ENCODE results near the gene TTLL3. TPM values are rescaled to one million over a fixed set of nuclear protein-coding genes. Genes with fewer than 3 reads are reported as not detected.
A peak's percentile ranks its signal among the peaks of the same experiment; 100 is the strongest.

Gene TTLL3
- total and polyA plus RNA-seq, 2 of the 13 experiments (the other 11 are each of a cell fraction or from before 2014, with no cell fraction given), result 9.5 to 51.2 TPM

GRCh38 chr3:9793161-9793781 lies 16.8 kb upstream of the TTLL3 start (continued):
- TF ChIP-seq MEF2D (CRISPR knock-in tag; IDR thresholded peaks at IDR 0.05) (no peak), KAT8 (CRISPR knock-in tag; IDR thresholded peaks at IDR 0.05) (no peak), ZNF782 (CRISPR knock-in tag; IDR thresholded peaks at IDR 0.05; ENCODE audit: borderline replicate concordance) (no peak), RFX5 (IDR thresholded peaks at IDR 0.05; ENCODE audit: low read depth, low read length) (no peak), ZBTB3 (CRISPR knock-in tag; IDR thresholded peaks at IDR 0.05; ENCODE audit: borderline replicate concordance, low read depth) (no peak), GZF1 (CRISPR knock-in tag; IDR thresholded peaks at IDR 0.05) (no peak), PCBP1 (IDR thresholded peaks at IDR 0.05; ENCODE audit: borderline replicate concordance, low read depth, low read length) (no peak), MIXL1 (CRISPR knock-in tag; IDR thresholded peaks at IDR 0.05) (no peak), ZNF484 (CRISPR knock-in tag; IDR thresholded peaks at IDR 0.05; ENCODE audit: borderline replicate concordance, low read depth) (no peak), SMC3 (IDR thresholded peaks at IDR 0.05; ENCODE audit: low read length) (no peak), NCOA2 (CRISPR knock-in tag; IDR thresholded peaks at IDR 0.05) (no peak), CEBPZ (IDR thresholded peaks at IDR 0.05; ENCODE audit: low read length) (no peak), SP2 (CRISPR knock-in tag; IDR thresholded peaks at IDR 0.05) (no peak), HOXA3 (CRISPR knock-in tag; IDR thresholded peaks at IDR 0.05) (no peak), DNMT1 (CRISPR knock-in tag; IDR thresholded peaks at IDR 0.05) (no peak), ZBTB7A (CRISPR knock-in tag; IDR thresholded peaks at IDR 0.05) (0 out of 2 replicates have a peak, but pooled peaks have one; percentile 7), PLRG1 (conservative IDR thresholded peaks at IDR 0.05) (no peak), HOXA7 (CRISPR knock-in tag; IDR thresholded peaks at IDR 0.05) (no peak), IRF2 (CRISPR knock-in tag; IDR thresholded peaks at IDR 0.05) (no peak), EP300 (IDR thresholded peaks at IDR 0.05; ENCODE audit: low read depth in 2 of 2, low read length in 2 of 2) (no peak), EP300 (CRISPR knock-in tag; IDR thresholded peaks at IDR 0.05; ENCODE audit: borderline replicate concordance) (no peak), PAWR (CRISPR knock-in tag; IDR thresholded peaks at IDR 0.05; ENCODE audit: borderline replicate concordance) (no peak)
- TF ChIP-seq, protein P1, sequence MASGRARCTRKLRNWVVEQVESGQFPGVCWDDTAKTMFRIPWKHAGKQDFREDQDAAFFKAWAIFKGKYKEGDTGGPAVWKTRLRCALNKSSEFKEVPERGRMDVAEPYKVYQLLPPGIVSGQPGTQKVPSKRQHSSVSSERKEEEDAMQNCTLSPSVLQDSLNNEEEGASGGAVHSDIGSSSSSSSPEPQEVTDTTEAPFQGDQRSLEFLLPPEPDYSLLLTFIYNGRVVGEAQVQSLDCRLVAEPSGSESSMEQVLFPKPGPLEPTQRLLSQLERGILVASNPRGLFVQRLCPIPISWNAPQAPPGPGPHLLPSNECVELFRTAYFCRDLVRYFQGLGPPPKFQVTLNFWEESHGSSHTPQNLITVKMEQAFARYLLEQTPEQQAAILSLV (CRISPR knock-in tag; IDR thresholded peaks at IDR 0.05; ENCODE audit: borderline replicate concordance), result no peak
- TF ChIP-seq, protein P2, sequence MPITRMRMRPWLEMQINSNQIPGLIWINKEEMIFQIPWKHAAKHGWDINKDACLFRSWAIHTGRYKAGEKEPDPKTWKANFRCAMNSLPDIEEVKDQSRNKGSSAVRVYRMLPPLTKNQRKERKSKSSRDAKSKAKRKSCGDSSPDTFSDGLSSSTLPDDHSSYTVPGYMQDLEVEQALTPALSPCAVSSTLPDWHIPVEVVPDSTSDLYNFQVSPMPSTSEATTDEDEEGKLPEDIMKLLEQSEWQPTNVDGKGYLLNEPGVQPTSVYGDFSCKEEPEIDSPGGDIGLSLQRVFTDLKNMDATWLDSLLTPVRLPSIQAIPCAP (CRISPR knock-in tag; IDR thresholded peaks at IDR 0.05; ENCODE audit: low read depth), result no peak
- TF ChIP-seq, protein P3, sequence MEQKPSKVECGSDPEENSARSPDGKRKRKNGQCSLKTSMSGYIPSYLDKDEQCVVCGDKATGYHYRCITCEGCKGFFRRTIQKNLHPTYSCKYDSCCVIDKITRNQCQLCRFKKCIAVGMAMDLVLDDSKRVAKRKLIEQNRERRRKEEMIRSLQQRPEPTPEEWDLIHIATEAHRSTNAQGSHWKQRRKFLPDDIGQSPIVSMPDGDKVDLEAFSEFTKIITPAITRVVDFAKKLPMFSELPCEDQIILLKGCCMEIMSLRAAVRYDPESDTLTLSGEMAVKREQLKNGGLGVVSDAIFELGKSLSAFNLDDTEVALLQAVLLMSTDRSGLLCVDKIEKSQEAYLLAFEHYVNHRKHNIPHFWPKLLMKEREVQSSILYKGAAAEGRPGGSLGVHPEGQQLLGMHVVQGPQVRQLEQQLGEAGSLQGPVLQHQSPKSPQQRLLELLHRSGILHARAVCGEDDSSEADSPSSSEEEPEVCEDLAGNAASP (CRISPR knock-in tag; IDR thresholded peaks at IDR 0.05; ENCODE audit: borderline replicate concordance), result no peak
- TF ChIP-seq, protein P4, sequence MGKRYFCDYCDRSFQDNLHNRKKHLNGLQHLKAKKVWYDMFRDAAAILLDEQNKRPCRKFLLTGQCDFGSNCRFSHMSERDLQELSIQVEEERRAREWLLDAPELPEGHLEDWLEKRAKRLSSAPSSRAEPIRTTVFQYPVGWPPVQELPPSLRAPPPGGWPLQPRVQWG (CRISPR knock-in tag; IDR thresholded peaks at IDR 0.05; ENCODE audit: borderline replicate concordance, low read depth), result no peak

Data from HepG2 (cell line).